Heart left ventricle (tissue), 13 donors: ENCODE measurements around the gene CLNK.

Source experiments
- POLR2A ChIP-seq, 2 donors: fragments of 450-650 bp; IDR thresholded peaks; one replicate each; pipeline ENCODE4 v1.6.1; 2017; ENCODE audit warnings: antibody characterized with exemption in 2 of 2, mild to moderate bottlenecking in 2 of 2, moderate library complexity in 2 of 2
- TF ChIP-seq, protein P1 (sequence below), 12 donors: fragments of 200-600 bp; sonication (generic) in 4 of 12; IDR thresholded peaks; one replicate each; pipeline versions ENCODE4 v1.5.0 to v1.8.0; 2018 to 2022; ENCODE audit warnings: antibody characterized with exemption in 12 of 12, mild to moderate bottlenecking in 5 of 12
- donor health status: ischemic (EF 13 %, LVEDD 7.1; RV severe dilation, severe dysfunction).
- donor health status: DM: no; HTN: yes; CAD: no.
- donor health status: DM: no; HTN: no; CAD: no.
- donor health status: ischemic (EF 25% LVEDD 6.9; RV normal size, moderate dysfunction).
- donor health status: ischemic (EF 25% LVEDD 5.7; RV mildly dilated, moderate dysfunction).
- donor health status: ischemic (EF 35%, LVEDD 5.7; RV mildly dilated, moderate dysfunction).
- donor health status: nonischemic (EF 11% LVEDD 7.7; RV severe dilation, severe dysfunction).
- donor health status: DM: yes; HTN: yes; CAD: no.
- donor health status: PGD.
- donor health status: ischemic (EF 29% LVEDD 5.4; RV normal size, mild dysfunction).
- donor health status: nonischemic (EF 23%, LVEDD 6.1; RV moderate dilation, normal function).

DNA sequence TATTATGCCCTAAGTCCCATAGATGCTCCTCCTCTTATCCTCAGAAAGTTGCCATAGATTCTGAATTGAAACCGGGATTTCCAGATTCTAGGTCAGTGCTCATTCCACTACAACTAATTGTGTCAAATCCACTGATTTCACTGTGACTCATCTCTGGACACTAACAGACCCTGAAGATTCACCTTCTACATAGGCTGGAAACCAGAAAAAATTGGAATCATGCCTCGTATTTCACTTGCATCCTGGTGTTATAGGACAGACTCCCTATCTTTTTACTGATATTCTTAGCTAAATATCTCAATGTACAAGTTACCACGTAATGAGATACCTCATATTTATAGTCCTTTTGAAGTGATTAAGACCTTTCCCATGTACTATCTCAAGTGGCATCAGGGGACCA is 36.7 kb downstream of the CLNK start:
- no peak for TF ChIP-seq POLR2A (IDR thresholded peaks at IDR 0.05)
- TF ChIP-seq, protein P1, sequence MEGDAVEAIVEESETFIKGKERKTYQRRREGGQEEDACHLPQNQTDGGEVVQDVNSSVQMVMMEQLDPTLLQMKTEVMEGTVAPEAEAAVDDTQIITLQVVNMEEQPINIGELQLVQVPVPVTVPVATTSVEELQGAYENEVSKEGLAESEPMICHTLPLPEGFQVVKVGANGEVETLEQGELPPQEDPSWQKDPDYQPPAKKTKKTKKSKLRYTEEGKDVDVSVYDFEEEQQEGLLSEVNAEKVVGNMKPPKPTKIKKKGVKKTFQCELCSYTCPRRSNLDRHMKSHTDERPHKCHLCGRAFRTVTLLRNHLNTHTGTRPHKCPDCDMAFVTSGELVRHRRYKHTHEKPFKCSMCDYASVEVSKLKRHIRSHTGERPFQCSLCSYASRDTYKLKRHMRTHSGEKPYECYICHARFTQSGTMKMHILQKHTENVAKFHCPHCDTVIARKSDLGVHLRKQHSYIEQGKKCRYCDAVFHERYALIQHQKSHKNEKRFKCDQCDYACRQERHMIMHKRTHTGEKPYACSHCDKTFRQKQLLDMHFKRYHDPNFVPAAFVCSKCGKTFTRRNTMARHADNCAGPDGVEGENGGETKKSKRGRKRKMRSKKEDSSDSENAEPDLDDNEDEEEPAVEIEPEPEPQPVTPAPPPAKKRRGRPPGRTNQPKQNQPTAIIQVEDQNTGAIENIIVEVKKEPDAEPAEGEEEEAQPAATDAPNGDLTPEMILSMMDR (IDR thresholded peaks at IDR 0.05), result no peak
